ENCODE results near the gene PARN. TPM values are rescaled to one million over a fixed set of nuclear protein-coding genes. Genes with fewer than 3 reads are reported as not detected.
A peak's percentile ranks its signal among the peaks of the same experiment; 100 is the strongest.
"Not testable (repeated sequence)": the region's sequence is repeated elsewhere in the genome, so short reads cannot be mapped to it uniquely, and the experiment has no call there.

Gene PARN
- total RNA-seq, 1 experiment from 2014 or later, result 41.6 TPM

DNA sequence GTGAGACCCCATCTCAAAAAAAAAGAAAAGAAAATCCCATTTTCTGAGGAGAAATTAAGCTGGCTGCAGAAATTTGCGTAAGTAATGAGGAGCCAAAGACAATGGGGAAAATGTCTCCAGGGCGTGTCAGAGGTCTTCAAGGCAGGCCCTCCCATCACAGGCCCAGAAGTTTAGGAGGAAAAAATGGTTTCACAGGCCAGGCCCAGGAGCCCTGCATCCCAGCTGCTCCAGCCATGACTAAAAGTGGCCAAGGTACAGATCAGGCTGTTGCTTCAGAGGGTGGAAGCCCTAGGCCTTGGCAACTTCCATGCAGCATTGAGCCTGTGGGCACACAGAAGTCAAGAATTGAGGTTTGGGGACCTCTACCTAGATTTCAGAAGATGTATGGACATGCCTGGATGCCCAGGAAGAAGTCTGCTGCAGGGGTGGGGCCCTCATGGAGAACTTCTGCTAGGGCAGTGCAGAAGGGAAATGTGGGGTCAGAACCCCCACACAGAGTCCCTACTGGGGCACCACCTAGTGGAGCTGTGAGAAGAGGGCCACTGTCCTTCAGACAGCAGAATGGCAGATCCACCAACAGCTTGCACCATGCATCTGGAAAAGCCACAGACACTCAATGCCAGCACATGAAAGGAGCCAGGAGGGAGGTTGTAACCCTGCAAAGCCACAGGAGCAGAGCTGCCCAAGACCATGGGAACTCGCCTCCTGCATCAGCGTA is 55.2 kb downstream of the PARN start:
- not testable (repeated sequence) for DNase-seq (ENCODE audit: low read depth)

DNA sequence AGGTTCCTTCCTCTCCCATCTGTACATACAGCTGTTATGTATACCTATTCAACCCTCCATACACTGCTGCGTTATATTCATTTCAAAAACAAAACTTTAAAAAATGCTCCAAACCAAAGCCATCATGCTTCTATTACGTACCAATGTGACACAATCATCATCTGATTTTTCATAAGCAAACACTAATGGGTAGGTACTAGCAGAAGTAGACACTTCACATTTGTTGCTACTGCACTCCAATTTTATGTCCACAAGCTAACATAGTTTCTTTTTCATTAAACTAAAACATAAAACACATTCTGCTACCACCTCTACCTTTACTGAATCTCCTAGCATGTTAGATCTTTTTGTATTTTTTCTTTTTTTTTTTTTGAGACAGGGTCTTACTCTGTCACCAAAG is 57.5 kb downstream of the PARN start:
- DNase-seq (ENCODE audit: low read depth), result no peak

DNA sequence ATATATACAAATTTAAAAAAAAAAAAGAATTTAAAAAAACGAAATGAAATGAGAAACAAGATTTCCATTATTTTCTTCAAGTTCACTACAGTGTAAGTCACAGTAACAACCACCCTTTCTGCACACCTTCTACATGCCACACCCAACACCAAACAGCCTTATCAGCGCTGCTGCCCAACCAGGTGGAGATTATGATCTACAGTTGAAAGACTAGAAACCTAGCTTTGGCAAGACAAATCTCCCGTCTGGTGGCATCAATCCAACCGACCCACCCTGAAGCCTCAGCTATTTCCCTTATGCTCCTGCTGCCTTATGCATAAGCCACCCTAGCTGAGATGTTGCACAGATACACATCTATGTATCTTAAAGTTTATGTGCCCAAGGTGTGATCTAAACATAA is 60.8 kb downstream of the PARN start:
- no peak for DNase-seq (ENCODE audit: low read depth)

DNA sequence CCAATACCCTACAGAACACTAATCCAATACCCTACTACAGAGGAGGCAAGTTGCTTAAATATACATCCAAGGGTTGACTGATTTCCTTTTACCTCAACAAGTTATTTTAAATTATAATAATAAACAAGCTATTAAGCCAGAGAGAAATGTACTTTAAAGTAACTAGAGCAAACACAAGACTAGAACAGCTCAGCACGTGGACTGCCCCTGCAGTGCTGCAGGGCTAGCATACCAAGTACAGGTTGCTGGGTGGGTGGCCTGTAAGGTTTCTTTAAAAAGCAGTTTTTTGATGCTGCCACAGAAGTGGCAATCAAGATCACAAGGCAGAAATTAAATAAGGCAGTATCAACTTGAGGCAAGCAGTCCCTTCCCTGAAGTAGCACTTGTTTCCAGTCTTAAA is 63.5 kb downstream of the PARN start:
- DNase-seq (ENCODE audit: low read depth), result no peak

DNA sequence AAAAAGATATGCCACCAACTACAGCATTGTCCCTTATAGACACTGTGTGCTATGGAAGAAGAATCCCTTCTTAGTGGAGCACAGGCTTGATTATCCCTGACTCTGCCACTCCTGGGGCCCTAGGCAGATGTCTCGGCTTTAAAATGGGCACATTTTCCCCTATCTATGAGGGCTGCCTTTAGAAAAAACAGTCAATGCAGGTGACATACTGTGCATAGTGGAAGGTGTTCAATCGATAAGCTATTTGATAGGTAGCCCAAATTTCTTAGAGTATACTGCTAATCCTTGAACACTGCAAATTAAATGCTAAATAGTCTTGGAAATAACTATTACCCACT is 64.4 kb downstream of the PARN start:
- no peak for DNase-seq (ENCODE audit: low read depth)

DNA sequence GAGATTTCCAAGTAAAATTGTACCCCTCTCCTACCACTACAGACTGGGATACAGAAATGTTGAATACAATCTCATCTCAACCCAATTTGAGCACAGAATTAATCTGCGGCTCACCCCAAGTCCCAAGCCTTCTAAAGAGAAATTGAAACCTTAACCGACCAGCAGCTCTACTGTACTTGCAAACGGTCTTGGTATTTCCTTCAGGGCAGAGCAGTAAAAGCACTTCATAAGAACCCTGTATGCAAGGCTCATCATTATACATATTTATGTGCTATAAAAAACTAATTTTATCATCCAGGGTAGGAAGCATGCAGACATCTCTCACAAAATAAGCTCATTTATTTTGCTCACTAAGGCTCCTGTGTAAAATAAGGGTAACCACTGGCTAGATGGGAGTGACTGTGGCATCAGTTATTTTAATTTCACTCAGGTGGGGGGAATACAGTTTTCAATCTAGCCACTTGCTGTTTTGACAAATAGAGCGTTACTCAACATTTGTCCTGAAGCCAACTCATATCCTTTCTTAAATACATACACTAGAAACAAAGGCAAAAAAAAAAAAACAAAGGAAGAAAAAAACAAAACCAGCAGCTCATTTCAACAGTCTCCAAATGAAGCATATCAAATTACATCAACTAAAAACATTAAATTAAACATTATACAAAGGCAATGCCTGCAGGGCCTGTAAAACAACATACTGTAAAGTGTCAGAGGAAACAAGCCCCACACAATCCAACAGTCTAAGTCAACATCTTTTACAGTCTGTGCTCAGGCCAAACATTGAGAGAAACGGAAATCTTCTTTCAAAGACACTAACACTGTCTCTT is 65.0 kb downstream of the PARN start:
- peak; percentile 28 for DNase-seq (ENCODE audit: low read depth)

DNA sequence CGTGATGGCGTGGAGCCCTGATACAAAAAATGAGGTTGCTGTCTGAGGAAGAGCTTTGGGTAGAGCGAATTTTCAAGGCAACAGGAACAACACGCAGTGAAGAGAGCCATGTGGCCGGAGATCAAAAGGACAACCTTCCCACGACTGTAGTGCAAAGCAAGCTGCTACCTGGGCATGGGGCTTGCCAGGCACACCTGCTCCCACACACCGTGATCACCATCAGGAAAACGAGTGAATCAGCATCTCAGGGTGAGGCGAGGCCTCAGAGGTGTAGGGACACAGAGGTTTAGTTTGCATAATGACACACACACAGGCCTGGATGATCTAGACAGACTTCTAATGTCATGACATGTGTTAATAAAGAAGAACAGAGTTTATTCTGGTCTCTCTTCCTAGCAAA is 65.7 kb downstream of the PARN start:
- DNase-seq (ENCODE audit: low read depth), result no peak

- peak; percentile 47 for DNase-seq (ENCODE audit: low read depth)
These were observed 67.2 kb downstream of the PARN start for GRCh38 chr16:14562691-14563491.

GRCh38 chr16:14560523-14560922 is 69.5 kb downstream of the PARN start:
- DNase-seq (ENCODE audit: low read depth), result no peak

- DNase-seq (ENCODE audit: low read depth), result peak; percentile 28
These were observed 70.2 kb downstream of the PARN start for GRCh38 chr16:14559809-14560241.

DNA sequence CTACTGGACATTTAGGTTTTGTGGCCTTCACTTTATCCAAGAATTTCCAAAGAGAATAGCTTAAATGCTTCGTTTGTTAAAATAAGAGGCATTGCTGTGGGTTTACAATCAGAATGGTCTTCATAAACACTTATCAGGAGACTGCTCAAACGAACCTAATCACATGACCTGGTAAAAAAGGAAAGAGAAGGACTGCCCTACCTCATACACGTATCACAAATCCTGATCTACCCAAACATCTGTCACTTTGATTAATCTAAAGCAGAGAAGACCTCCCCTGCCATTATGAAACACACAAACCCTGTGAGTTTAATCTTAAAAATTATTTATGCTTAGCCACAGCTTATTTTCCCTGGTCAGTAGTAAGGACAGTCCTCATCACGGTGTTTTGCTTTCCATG is 76.6 kb downstream of the PARN start:
- no peak for DNase-seq (ENCODE audit: low read depth)

- DNase-seq (ENCODE audit: low read depth), result no peak
These were observed 80.3 kb downstream of the PARN start for GRCh38 chr16:14549789-14550153.

DNA sequence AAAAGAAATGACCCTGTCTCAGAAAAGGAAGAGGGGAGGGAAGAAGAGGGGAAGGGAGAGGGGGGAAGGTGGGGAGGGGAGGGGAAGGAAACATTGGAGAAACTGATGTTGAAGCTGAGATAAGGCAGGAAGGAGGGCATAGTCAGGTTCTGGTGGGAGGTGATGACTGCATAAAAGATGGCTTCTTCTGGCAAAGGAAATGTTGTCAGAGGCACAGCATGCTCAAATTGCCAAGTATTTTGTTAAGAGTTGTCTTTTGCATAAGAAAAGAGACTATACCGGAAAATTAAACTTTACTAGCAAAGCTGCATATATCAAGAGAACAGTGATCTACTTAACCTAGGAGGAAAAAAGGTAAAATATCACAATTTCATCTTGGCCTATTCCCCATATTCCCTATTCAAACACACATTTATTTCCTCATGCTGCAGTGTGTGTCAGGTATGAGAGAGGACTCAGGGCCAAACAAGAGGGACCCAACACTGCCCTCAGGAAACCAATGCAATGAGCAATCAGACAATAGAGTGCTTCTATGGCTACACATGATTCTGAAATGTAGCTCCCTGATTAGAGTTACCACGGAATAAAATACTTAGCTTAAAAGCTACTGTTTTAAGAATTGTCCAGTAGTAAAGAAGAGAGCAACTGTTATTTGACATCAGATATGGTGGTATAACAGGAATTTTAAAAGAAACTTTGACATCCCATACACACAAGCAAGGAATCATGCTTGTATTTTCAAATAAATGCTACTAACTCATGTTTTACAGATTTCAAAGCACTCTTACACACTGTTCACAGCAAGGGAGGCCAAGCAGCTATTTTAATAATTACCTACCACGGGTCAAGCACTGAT is 80.9 kb downstream of the PARN start:
- no peak for DNase-seq (ENCODE audit: low read depth)

DNA sequence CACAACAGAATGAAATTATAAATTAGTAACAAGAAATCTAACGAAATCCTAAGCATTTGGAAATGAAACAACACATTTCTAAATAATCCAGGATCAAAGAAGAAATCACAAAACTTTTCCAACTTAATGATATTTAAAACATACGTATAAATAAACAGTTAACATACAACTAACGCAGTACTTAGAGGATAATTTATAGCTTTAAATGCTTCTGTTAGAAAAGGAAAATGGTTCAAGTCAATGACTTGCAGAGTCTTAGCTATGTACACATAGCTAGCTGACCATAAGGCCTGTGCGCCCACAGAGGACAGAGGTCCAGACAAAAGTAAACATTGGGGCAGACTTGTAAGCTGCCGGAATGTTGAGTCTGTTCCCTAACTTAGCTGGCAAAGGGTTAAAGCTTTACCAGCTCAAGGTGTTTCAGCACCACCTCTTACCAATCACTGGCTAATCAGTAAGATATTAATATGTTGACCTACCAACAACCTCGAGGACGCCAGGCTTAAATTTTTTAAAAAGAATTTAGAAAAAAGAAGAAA is 84.6 kb downstream of the PARN start:
- peak; percentile 25 for DNase-seq (ENCODE audit: low read depth)

- DNase-seq (ENCODE audit: low read depth), result not testable (repeated sequence)
These were observed 85.2 kb downstream of the PARN start for GRCh38 chr16:14544846-14545245.

GRCh38 chr16:14539631-14540030 is 90.4 kb downstream of the PARN start:
- no peak for DNase-seq (ENCODE audit: low read depth)

DNA sequence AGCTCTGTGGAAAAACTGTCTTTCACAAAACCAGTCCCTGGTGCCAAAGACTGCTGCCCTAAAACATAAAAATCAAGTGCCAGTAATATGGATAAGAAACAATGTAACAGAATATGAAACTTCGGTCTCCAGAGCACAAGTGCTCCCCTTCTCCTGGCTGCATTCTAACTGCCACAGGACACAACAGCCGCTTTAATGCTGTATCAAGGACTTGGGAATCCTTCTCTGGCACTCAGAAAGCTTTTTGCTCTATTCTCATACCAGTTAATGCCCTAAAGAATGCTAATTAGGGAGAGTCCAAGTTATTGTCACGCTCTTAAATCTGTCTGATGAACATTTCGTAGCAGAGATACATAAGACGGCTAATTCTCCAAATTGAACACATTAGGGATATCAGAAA is 90.9 kb downstream of the PARN start:
- no peak for DNase-seq (ENCODE audit: low read depth)

DNA sequence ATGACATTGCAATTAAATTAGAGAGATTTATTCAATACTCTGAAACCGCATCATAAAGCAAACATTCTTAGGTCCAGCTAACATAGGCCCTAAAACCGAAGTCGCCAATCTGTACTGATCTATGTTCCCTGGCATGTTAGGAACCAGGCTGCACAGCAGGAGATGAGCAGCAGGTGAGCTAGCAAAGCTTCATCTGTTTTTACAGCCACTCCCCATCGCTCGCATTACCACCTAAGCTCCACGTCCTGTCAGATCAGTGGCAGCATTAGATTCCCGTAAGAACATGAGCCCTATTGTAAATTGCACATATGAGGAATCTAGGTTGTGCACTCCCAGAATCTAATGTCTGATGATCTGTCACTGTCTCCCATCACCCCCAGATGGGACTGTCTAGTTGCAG is 91.5 kb downstream of the PARN start:
- DNase-seq (ENCODE audit: low read depth), result no peak

GRCh38 chr16:14531613-14532012 is 98.4 kb downstream of the PARN start:
- no peak for DNase-seq (ENCODE audit: low read depth)

GRCh38 chr16:14531101-14531500 is 99.0 kb downstream of the PARN start:
- DNase-seq (ENCODE audit: low read depth), result no peak

DNA sequence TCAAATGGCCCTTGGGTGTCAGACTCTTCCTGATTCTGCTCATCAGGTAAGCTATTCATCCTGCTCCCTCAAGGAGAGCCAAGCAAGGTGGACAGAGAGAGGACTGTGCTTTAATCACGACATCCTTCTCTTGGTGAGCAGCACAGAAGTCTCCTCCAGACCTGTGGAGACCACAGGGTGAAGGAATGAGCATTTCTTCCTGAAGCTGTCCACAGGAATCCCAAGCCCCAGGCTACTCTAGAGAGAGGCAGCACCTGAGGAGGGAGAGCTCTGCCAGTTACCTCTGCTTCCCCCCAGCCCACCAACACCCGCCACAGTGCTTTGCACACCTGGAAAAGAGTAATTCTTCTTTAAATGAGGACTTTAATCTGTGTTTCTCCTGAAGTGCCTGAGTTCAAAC is 100.0 kb downstream of the PARN start:
- no peak for DNase-seq (ENCODE audit: low read depth)

All from LHCN-M2 (cell line).